AG04450 (cell line): Measurements from ENCODE around the gene BCL2L12. TPM values are rescaled to one million over a fixed set of nuclear protein-coding genes. Genes with fewer than 3 reads are reported as not detected.

Experiments
- CTCF ChIA-PET: fragments of 300-600, 350-600 bp; formaldehyde crosslinking; extraction: SDS; loops from one replicate; lab custom pipeline; 2022; ENCODE audit warnings: antibody characterized with exemption, inconsistent platforms; lab: Charles Lee
- POLR2A ChIA-PET: fragments of 350-600 bp; formaldehyde crosslinking; extraction: SDS; loops from one replicate; lab custom pipeline; 2021; ENCODE audit warnings: antibody characterized with exemption, inconsistent platforms; lab: Yijun Ruan, JAX
- DNase-seq: peaks from one replicate; pipeline ENCODE4 v3.0.0-alpha.2; 2011; ENCODE audit warnings: low read depth, low spot score
- H3K27ac ChIP-seq: one replicate; pipeline ENCODE4 v1.5.1; 2012; ENCODE audit warnings: low read depth, low read length, control low read depth
- H3K27me3 ChIP-seq: one replicate; pipeline ENCODE4 v1.6.0; 2012; ENCODE audit warnings: low read length; ENCODE audit not compliant: control insufficient read depth, insufficient read depth
- H3K4me3 ChIP-seq: 2 replicates; pipeline ENCODE4 v1.5.1; 2011; ENCODE audit warnings: mild to moderate bottlenecking, low read depth, low read length, control low read depth
- H3K9me3 ChIP-seq: 2 replicates; pipeline ENCODE4 v1.5.1; 2012; ENCODE audit warnings: low read length; ENCODE audit not compliant: control insufficient read depth, insufficient read depth
- CTCF ChIP-seq: IDR thresholded peaks from 2 replicates; pipeline ENCODE4 v1.5.1; 2011; ENCODE audit warnings: low read depth, low read length, control low read depth, inconsistent platforms
- polyA plus RNA-seq: library from polyadenylated mRNA; depleted of rRNA; stranded (reverse); fragments of >200 nt; gene quantifications from 2 replicates; pipeline ENCODE4 v1.2.3, GENCODE V29; 2011

Gene BCL2L12
- polyA plus RNA-seq, 1 experiment: 8.8 TPM

DNA sequence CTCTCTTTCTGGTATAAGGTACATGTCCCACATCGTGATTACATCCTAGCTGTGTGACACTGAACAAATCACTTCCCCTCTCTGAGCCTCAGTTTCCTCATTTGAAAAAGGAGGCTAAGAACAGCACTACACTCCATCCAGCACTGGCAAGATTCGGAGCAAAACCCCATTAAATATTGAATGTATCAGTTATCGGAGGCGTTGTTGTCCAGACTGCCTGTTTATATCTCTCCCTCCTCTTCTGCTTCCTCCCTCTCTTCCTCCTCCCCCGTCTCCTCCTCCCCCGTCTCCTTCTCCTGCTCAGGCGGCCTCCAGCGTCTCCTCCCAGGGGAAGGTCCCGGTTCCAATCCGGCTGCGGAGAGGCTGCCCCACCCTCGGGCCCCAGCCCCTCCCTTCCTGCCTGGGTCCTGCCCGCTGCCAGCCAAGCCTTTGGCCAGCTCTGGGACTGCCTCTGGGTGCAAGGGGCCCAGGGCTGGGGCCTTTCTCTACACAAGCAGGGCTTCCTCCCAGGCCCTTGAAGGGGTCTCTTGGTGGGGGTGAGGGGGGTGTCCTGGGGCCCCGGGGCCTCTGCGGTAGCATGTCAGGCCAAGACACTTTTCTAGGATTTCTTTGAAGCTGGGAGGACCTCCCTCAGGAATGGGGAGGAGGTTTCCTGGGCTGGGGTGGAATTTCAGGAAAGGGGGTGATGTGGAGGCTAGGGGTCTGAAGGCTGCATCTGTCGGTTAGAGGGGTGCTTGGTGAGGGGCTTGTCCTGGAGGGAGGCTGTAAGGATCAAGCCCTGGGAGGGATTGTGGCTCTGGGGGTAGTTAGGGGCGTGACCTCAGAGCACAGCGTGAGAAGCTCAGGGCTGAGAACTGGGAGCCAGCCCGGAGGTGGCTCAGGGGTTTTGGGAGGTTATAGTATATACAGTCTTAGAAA, 27.7 kb upstream of the BCL2L12 start:
- H3K27ac ChIP-seq: peak overlapping the region; percentile 47
- H3K9me3 ChIP-seq: no peaks in the 10 kb centered on the region
- H3K27me3 ChIP-seq: no peaks in the 10 kb centered on the region
- TF ChIP-seq CTCF: no peak
- no peak for DNase-seq
- H3K4me3 ChIP-seq: peak overlapping the region; percentile 73
- ChIA-PET CTCF (interaction anchor here (0.6 kb wide), 1 partner anchor 684 kb away, joined by 5 read pairs; the partner anchor contains the start of gene BAX), POLR2A (interaction anchor here (0.7 kb wide), 1 partner anchor 27 kb away, joined by 3 read pairs; no protein-coding TSS in a partner anchor)

DNA sequence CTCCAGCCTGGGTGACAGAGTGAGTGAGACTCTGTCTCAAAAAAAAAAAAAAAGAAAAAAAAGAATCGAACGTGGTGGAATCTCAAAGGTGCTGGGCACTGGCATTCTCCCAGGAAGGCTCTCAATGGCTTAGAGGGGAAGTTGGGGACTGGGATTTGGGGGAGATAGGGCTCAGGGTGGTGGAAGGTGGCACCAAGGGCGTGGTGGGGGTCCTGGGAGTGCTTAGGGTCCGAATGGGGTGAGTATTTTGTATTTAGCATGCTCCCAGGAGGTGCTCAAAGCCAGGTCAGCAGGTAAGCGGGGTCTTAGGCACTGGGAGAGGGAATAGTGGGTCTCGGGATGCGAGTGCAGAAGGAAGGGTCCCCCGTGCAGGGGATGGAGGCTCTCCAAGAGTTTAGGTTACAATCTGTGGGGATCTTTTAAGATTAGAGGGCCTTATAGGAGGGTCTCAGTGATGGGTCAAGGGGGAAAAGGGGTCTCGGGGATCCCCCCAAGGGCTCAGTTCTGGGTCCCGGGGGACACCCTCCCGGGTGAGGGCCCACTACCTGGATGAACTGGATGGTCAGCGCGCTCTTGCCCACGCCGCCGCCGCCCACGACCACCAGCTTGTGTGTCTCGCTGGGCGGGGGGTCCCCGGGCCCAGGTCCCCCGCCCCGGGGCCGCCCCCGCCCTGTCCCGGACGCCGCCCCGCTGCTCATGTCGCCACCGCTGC, 26.2 kb upstream of the BCL2L12 start:
- CTCF ChIA-PET: interaction anchor here (0.7 to 1.7 kb wide), 6 partner anchors 33 to 166 kb away, joined by 3 to 10 read pairs (median 3); partner anchors contain the start of gene FLT3LG
- POLR2A ChIA-PET: interaction anchor here (0.9 to 3.8 kb wide), 9 partner anchors 9 to 144 kb away, joined by 3 to 22 read pairs (median 8); partner anchors contain the start of genes BCL2L12, IRF3, NOSIP and PRMT1
- H3K27ac ChIP-seq: peak overlapping the region; percentile 65
- no peak for DNase-seq
- no peaks in the 10 kb centered on the region for H3K9me3 ChIP-seq
- TF ChIP-seq CTCF: no peak
- no peaks in the 10 kb centered on the region for H3K27me3 ChIP-seq
- H3K4me3 ChIP-seq: peak overlapping the region; percentile 73

DNA sequence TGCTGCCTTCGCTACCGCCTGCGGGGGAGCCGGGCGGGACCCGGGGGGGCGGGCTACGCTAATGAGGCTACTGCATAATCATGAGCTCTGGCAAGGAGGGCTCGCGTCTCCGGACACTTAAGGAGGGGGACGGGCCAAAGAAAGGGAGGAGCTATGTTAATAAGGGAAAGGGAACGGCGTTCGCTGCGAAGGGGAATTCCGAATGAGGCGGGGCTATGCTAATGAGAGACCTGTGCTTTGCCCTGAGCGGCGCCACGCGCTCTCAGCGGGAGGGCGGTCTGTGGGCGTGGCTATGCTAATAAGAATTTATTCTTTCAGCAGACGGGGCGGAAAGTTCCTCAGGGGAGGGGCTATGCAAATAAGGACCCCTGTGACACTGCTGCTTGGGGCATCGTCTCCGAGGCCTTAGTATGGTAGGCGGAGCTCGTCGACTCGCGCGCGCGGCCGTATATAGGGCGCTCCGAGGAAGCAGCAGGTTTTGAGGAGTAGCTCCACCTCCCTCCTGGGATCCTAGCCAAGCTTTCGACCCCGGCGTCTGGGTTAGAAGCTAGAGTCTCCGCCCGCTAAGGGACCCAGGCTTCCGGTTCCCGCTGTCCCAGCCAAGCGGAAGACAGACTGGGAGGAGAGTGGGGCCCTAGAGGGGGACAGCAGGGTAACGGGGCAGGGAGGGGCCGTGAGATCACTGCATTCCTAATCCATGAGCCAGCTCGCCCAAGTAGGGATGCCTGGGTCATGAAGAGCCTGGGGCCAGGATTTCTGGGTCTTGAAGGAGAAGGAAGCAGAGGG, 25.4 kb upstream of the BCL2L12 start, which contains the start of gene RRAS:
RRAS (minus strand) TSS at position 31 of the 786 bp plus-strand sequence. CDS start 45 bp downstream, outside the sequence.
- peak within 1 kb of the TSS; percentile 100 for H3K27ac ChIP-seq
- H3K4me3 ChIP-seq: peak within 1 kb of the TSS; percentile 73
- H3K27me3 ChIP-seq: no peaks in the 10 kb centered on the region
- peak; percentile 100 for DNase-seq
- ChIA-PET POLR2A (interaction anchor here (0.6 to 3.8 kb wide), 16 partner anchors 8 to 234 kb away, joined by 3 to 22 read pairs (median 4); partner anchors contain the start of genes BCL2L12, IRF3, NOSIP and PRMT1), CTCF (interaction anchor here (0.7 to 1.7 kb wide), 6 partner anchors 32 to 167 kb away, joined by 3 to 10 read pairs (median 3); partner anchors contain the start of gene FLT3LG)
- H3K9me3 ChIP-seq: no peaks in the 10 kb centered on the region
- no peak for TF ChIP-seq CTCF

DNA sequence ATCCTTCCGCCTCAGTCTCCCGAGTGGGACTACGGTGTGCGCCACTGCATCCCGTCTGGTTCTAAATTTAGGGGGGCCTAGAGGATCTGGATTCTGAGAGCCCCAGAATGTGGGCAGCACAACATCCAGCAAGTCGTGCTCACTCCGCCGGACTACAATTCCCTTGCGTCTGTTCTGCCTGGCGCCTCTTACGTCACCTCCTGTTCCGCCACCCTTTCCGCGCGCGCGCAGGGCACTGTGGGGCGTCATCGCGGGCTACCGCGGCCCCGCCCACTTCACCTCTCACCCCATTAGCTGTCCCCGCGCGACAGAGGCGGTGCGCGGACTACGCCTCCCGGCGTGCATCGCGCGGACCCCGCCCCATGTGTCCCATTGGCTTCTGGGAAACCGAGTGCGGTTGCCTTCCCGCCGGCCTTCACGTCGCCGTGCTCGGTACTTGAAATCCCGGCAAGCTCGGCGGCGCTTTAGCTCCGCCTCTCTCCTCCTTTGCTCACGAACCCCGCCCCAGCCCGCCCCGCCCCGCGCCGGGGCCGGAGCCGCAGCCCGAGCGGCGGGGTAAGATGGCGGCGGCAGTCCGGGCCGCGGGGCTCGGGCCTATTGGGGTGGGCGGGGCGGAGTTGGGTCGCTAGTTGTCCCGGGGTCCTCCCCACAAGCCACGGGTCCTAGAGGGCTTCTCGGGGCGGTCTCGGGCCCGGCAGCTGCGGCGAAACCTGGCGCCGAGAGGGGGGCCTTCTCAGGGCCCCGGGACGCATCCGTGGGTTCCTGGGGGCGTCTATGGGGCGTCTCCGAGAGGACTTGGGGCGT, 23.8 kb upstream of the BCL2L12 start, which contains the start of gene SCAF1:
SCAF1 (plus strand) TSS at position 522 of the 804 bp plus-strand sequence. CDS start 2,818 bp downstream, outside the sequence.
- TF ChIP-seq CTCF: no peak
- DNase-seq: peak; percentile 99
- POLR2A ChIA-PET: interaction anchor here (0.5 to 3.8 kb wide), 12 partner anchors 8 to 256 kb away, joined by 3 to 18 read pairs (median 5); partner anchors contain the start of genes NOSIP, PRMT1 and PRR12
- H3K4me3 ChIP-seq: peak within 1 kb of the TSS; percentile 99
- no peaks in the 10 kb centered on the region for H3K9me3 ChIP-seq
- CTCF ChIA-PET: interaction anchor here (1.0 kb wide), 1 partner anchor 71 kb away, joined by 4 read pairs; no protein-coding TSS in a partner anchor
- H3K27ac ChIP-seq: peak within 1 kb of the TSS; percentile 100
- no peaks in the 10 kb centered on the region for H3K27me3 ChIP-seq
